SK-N-SH (cell line): ENCODE data around the gene SV2C.

Experiments
- EP300 ChIP-seq, 2 experiments: IDR thresholded peaks; 2 replicates each; pipeline versions ENCODE4 v1.4.0 to v1.6.1; 2012; ENCODE audit warnings: borderline replicate concordance in 1 of 2, low read depth in 1 of 2, low read length in 1 of 2
- EZH2phosphoT487 ChIP-seq: fragments of 200-600 bp; sonication (generic); IDR thresholded peaks from 2 replicates; pipeline ENCODE4 v1.6.1; 2017; ENCODE audit warnings: low read depth, mixed run types, mild to moderate bottlenecking, antibody characterized with exemption, moderate library complexity, borderline replicate concordance
- GABPA ChIP-seq: IDR thresholded peaks from 2 replicates; pipeline ENCODE4 v1.4.0; 2012; ENCODE audit warnings: low read depth, mild to moderate bottlenecking
- NFIC ChIP-seq: IDR thresholded peaks from 2 replicates; pipeline ENCODE4 v1.4.0; 2012; ENCODE audit warnings: borderline replicate concordance
- RXRA ChIP-seq: IDR thresholded peaks from 2 replicates; pipeline ENCODE4 v1.4.0; 2012; ENCODE audit warnings: low read depth, mild to moderate bottlenecking, borderline replicate concordance
- ZBTB33 ChIP-seq: IDR thresholded peaks from 2 replicates; pipeline ENCODE4 v1.4.0; 2012; ENCODE audit warnings: low read depth, borderline replicate concordance
- TF ChIP-seq, protein P1 (sequence below): fragments of 200-600 bp; sonication (generic); IDR thresholded peaks from 2 replicates; pipeline ENCODE4 v1.6.1; 2017; ENCODE audit warnings: antibody characterized with exemption, mild to moderate bottlenecking, moderate library complexity
- TF ChIP-seq, protein P2 (sequence below): IDR thresholded peaks from 2 replicates; pipeline ENCODE4 v1.4.0; 2012; ENCODE audit warnings: low read depth

DNA sequence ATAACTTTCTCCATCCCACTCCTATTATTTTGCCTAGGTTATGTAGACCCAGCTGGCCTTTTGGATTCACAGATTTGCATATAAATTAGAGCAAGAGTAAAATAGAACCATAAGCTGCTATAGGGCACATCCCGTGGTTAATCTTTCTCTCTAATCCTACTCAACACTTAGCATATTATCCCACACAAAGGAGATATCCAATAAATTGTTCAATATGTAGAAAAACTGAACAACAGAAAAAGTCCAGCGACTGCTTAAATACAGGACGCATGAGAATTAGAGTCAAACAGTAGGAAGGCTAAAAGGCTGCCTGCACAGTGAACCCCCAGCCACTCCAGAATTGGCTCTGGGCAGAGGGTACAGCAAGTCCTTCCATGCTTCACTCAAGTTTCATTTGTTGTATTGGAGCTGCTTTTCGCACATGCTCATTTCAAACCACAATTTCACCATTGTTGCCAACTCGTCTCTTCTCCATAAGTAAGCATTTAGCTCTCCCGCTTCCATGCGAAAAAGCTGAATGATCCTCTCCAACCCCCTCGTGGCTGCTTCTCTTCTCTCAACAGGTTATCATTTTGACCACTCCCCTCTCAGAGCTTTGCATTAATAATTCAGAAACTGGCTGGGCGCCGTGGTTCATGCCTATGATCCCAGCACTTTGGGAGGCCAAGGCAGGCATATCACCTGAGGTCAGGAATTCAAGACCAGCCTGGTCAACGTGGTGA lies 305.8 kb downstream of the SV2C start:
- TF ChIP-seq, protein P1, sequence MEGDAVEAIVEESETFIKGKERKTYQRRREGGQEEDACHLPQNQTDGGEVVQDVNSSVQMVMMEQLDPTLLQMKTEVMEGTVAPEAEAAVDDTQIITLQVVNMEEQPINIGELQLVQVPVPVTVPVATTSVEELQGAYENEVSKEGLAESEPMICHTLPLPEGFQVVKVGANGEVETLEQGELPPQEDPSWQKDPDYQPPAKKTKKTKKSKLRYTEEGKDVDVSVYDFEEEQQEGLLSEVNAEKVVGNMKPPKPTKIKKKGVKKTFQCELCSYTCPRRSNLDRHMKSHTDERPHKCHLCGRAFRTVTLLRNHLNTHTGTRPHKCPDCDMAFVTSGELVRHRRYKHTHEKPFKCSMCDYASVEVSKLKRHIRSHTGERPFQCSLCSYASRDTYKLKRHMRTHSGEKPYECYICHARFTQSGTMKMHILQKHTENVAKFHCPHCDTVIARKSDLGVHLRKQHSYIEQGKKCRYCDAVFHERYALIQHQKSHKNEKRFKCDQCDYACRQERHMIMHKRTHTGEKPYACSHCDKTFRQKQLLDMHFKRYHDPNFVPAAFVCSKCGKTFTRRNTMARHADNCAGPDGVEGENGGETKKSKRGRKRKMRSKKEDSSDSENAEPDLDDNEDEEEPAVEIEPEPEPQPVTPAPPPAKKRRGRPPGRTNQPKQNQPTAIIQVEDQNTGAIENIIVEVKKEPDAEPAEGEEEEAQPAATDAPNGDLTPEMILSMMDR: no peak
- TF ChIP-seq EZH2phosphoT487: no peak
- no peak for TF ChIP-seq GABPA
- TF ChIP-seq EP300 (IDR thresholded peaks at IDR 0.05; ENCODE audit: borderline replicate concordance in 1 of 2, low read depth in 1 of 2, low read length in 1 of 2): no peak
- TF ChIP-seq, protein P2, sequence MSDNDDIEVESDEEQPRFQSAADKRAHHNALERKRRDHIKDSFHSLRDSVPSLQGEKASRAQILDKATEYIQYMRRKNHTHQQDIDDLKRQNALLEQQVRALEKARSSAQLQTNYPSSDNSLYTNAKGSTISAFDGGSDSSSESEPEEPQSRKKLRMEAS: no peak
- TF ChIP-seq NFIC: no peak
- no peak for TF ChIP-seq RXRA
- no peak for TF ChIP-seq ZBTB33
